Stimulated activated CD4-positive, alpha-beta T cell treated with anti-CD3 and anti-CD28 coated beads, Interleukin-15, amount 100 ng/mL, for 48 hours (primary cell): ENCODE measurements around the gene RDH13.

Experiments used
- DNase-seq, 2 donors: peaks; one replicate each; pipeline ENCODE4 v3.0.0-alpha.2; 2020; ENCODE audit warnings: low read depth in 2 of 2

The RDH13 gene

GRCh38 chr19:55091955-55092354, 29.0 kb upstream of the RDH13 start:
- DNase-seq: no peak

DNA sequence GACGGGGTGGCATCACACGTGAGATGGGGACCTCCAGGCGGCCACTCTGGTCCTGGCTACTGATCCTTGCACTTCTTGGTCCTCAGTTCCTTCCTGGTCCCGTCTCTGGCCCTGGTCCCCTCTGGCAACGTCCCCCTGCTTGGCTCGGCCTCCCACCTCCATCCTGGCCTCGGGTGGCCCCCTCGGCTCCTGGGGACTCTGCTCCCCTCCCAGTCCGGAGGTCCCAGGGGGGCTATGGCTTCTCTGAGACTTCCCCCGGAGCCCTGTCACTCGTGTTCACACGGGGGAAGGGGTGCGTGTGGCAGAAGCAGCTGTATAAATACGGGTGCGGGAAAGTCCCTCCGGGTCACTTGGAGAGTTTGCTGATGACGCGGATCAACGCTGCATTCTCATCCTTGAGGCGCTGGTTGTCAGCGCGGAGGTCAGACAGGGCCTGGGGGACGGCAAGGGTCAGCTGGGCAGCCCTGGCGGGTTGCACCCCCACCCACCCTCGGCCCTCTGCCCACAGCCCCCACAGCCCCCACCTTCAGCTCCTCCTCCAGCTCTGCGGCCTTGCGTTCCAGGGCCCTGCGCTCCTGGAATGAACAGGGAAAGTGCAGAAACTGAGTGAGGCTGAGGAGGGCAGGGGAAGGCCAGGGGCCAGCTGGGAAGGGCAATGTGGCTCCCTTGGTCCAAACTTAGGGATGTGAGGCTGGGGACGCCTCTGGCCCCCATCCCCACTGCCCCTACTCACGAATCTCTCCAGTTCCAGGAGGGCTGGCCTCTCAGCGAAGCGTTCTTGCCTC, 28.4 kb upstream of the RDH13 start:
- DNase-seq: no peak

GRCh38 chr19:55090564-55090963, 27.6 kb upstream of the RDH13 start:
- no peak for DNase-seq

GRCh38 chr19:55089342-55089944, 26.5 kb upstream of the RDH13 start:
- DNase-seq: no peak

GRCh38 chr19:55088543-55089341, 25.8 kb upstream of the RDH13 start:
- DNase-seq: peak; percentile 53 to 76

GRCh38 chr19:55088021-55088451, 25.1 kb upstream of the RDH13 start:
- no peak for DNase-seq

DNA sequence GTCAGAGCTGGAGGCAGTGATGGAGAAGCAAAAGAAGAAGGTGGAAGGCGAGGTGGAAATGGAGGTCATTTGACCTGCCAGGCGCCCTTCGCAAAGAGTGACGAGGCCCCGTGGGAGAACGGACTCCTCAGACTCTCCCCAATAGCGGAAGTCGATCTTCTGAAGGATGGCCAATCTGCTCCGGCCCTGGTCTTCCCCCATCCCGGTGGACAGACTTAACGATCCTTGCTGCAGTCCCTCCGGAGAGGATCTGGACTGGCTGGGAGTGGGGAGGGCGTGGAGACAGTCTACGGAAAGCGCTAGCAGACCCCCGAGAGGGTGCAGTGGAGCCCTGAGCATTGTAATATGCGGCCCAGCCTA, 24.6 kb upstream of the RDH13 start:
- DNase-seq: no peak

DNA sequence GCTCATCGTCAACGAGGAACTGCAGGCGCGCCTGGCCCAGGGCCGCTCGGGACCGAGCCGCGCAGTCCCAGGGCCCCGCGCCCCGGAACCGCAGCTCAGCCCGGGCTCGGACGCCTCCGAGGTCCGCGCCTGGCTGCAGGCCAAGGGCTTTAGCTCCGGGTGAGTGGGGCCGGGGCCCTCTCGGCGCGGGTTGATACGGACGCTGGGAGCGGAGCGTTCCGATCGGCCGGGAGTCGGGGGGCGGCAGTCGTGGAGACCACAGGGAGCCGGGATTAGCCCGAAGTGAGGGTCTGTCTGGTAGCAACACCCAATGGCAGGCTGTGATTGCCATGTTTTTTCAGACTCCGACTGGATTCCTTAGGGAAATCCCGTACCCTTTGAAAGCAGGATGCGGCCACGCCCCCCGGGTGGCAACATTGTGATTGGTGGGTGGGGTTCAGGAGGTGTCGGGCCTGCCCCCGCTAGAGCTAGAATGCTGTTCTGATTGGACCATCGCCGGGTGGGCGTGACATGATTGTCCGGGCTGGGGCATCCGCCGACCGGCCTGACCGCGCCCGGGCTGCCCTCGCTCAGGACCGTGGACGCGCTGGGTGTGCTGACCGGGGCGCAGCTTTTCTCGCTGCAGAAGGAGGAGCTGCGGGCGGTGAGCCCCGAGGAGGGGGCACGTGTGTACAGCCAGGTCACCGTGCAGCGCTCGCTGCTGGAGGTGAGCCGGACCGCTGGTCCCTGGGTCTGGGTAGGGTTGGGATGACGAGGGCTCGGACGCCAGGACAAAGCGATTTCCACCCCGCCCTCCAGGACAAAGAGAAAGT, 24.0 kb upstream of the RDH13 start:
- no peak for DNase-seq

GRCh38 chr19:55085923-55086715, 23.2 kb upstream of the RDH13 start:
- no peak for DNase-seq

DNA sequence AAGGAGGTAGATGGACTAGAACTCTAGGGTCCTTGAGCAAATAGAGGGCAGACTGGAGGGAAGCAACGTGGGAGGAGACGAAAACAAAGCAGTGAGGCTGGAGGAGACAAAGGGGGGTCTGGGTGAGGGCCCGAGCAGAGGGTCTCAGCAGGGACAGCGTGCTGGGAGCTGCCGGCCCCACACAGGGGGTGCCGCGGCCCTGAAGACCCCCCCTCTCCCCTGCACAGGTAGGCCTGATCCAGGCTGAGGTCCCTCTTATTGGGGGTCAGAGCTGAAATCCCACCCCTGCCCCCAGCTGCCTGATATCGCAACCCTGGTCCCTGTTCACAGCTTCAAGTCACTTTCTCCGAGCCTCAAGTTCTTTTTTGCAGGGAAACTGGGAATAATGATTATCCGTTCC, 21.5 kb upstream of the RDH13 start:
- DNase-seq: no peak

- DNase-seq: no peak
These were observed 20.3 kb upstream of the RDH13 start for GRCh38 chr19:55083004-55083850.

- DNase-seq: peak; percentile 47 to 51
These were observed 19.3 kb upstream of the RDH13 start for GRCh38 chr19:55082020-55082851.

GRCh38 chr19:55081770-55082019, 18.7 kb upstream of the RDH13 start:
- no peak for DNase-seq

GRCh38 chr19:55080968-55081769, 18.2 kb upstream of the RDH13 start:
- peak; percentile 81 to 89 for DNase-seq

- peak; percentile 63 to 68 for DNase-seq
These were observed 17.4 kb upstream of the RDH13 start for GRCh38 chr19:55080121-55080967.

- no peak for DNase-seq
These were observed 16.6 kb upstream of the RDH13 start for GRCh38 chr19:55079400-55080038.

- DNase-seq: no peak
These were observed 16.0 kb upstream of the RDH13 start for GRCh38 chr19:55078996-55079395.
